NCI-H2107 treated with DMSO at 0.1 percent for 48 hours (cell line): ENCODE data around the gene SNX24.

Source experiments
- DNase-seq: peaks from one replicate; lab custom pipeline; 2025; ENCODE audit not compliant: unreplicated experiment; lab: John Stamatoyannopoulos, UW

SNX24 gene

DNA sequence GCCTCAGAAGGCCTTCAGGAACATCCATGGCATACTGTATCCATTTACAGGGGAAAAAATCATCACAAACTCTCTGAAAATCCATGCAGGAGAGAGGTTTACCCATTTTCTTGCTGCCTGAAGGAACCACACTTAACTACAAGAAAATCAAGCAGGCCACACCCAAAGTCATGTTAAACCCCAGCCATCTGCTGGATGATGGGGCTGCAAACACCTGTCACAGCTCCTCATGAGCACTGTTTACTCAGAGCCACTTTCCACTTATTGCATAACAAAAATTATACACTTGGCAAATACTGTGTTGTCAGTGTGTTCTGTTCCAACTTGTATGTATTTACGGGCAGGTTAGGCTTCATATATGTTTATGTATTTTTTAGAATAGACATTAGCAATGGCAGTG lies 155.3 kb downstream of the SNX24 start:
- peak; percentile 14 for DNase-seq

DNA sequence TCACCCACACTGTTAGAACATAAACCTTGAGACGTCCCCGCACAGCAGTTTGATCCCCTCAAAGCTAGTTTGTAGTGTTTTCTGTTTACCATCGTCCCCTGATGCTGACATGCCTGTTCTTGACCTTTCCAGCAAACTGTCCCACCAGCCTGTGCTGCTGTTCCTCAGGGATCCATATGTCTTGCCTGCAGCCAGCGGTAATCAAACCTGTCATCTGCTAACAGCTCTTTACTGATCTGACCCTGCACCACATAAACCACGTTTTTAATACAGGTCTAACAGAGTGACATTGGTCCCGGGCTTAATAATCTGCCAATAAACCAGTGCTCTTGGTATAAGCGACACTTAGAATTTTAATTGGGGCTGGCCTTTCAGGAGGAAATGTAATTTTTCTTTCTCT lies 156.4 kb downstream of the SNX24 start:
- no peak for DNase-seq

GRCh38 chr5:123007182-123007581 lies 161.8 kb downstream of the SNX24 start:
- DNase-seq, result no peak

GRCh38 chr5:123007754-123008153 lies 162.3 kb downstream of the SNX24 start:
- DNase-seq, result no peak

GRCh38 chr5:123012321-123012720 lies 166.9 kb downstream of the SNX24 start:
- DNase-seq, result no peak

DNA sequence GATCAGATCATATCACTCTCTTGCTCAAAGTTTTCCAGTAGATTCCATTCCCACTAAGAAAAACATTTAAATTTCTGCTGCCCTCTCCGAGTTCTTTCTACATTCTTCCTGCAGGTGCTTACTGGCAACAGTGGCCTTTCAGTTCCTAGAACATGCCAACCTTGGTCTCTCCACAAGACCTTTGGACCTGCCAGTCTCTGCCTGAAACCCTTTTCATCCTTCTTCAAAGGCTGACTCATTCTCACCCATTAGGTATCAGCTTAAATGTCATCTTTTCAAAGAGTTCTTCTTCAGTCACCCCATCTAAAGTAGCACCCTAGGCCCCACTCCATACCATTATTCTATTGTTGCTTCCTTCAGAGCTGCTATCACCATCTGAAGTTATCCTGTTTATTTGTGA lies 169.3 kb downstream of the SNX24 start:
- no peak for DNase-seq

- DNase-seq, result no peak
These were observed 182.8 kb downstream of the SNX24 start for GRCh38 chr5:123028222-123028621.

GRCh38 chr5:123033157-123033671 lies 187.8 kb downstream of the SNX24 start:
- no peak for DNase-seq

DNA sequence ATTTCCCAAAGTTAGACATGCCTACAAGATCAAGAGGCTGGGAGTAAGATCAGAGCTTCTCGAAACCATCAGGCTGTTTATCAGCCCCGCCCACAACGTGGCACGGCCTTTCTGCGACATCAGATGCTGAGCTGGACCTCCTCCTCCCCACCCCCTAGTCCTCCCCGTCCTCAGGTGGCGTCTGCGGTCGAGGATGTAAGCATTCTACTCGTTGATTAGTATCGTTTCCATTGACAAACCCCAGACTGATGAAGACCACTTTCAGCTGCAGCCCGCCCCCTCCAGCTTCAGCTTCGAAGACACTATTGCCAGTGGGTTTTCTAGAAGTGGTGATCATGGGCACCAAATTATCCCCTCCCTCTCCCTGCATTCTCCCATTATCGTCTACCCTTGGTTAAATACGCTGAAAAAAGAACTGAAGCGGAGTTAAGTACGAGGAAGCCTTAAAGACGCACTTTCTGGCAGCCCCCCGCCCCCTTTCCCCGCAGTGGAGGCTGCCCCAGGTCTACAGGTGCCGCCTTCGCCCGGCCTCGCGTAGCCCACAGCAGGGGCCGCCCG lies 190.0 kb downstream of the SNX24 start:
- DNase-seq, result no peak

DNA sequence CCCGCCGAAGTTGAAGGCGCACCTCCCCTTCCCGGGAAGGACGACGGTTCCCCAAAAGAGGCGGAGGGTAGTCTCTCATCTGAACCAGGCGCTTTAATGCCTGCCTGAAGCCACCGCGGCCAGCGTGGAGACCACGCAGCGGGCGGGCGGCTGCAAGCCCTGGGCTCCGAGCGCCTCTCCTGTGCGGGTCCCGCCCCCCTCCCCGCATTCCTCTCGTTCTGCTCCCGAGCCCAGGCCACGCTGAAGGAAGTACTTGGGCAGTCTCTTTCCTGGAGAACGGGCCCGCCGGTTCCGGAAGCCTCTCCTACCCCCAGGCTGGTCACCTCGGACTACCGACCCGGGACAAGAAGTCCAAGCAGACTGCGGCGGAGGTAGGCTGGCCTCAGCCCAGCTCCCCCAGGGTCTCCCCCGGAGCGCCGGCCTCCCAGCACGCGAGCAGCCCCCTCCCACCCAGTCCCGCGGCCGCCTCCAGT lies 190.5 kb downstream of the SNX24 start:
- no peak for DNase-seq

DNA sequence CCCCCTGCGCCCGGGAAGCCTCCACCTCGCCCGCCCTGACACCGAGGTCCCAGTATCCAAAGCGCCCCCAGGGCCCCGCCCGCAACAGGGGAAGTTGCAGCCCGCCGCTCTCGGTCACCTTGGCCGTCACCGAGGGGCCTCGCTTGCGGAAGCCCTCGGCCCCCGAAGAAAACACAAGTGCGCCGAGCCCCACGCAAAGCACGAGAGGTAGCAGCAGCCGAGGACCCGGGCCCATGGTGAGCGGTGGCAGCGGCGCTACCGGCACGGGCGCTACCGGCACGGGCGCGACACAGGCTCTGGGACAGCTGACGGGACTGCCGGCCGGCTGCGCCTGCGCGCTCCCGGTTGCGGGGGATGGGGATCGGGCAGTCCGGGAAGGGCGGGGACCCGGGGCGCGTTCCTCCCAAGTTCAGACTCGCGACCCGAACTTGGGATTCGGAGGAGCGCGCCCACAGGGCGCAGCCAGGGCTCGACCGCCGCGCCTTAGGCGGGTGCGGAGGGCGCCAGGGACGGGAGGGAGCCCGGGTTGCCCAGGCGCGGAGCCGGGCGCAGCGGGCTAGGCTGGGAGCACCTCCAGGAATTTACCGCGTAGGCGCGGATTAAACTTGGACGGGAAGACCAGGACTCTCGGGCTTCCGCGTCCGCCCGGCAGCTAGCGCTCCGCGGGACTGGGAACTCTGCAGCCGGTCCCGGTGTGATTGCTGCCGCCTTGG lies 191.1 kb downstream of the SNX24 start, which contains the start of gene PPIC:
Gene PPIC (minus strand): TSS at position 335 of the 713 bp plus-strand sequence. CDS start 100 bp downstream, at position 235.
- no peak for DNase-seq

DNA sequence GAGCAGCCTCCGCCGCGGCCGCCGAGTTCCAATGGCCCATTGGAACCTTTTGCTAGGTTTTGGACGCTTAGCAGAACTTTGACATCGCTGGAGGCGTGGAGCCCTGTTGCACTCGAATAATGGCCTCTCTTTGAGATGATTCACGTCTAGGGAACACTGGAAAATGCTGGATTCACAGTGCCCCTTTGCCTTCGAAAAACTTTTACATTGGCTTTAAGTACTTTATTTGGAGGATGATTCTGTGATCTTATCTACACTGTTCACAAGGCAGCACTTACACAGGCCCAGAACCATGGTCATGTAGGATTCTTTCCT lies 191.6 kb downstream of the SNX24 start:
- DNase-seq, result no peak

GRCh38 chr5:123039673-123040072 lies 194.3 kb downstream of the SNX24 start:
- no peak for DNase-seq

DNA sequence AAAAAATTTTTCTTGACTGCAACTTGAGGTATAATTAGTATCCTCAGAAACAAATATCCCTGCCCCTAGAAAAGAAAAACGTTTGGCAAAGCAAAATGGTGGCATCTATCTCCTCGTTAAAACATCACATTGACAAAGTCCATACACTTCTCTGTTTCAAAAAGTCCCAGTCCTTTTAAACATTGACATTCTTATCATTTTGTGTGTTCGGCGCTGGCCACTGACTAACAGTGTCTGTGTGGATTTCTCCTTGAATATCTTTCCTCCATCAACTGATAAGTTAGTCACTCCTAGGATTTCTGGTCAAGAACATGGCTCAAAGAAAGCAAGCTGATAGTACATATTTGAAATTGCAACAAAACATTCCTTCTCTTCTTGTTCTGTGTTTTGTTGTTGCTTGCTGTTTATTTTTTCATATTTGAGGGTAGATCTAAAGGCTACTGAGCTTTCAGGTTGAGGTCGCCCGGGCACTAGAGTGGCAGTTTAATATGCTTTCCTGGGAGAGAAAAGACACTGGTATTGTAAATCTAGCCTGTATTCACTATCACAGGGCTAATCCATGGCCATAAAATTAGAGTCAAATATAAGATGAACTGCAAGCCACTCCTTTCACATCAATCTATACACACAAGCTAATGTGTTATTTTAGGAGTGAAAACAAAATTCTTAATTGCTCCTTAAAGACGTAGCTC lies 199.7 kb downstream of the SNX24 start:
- DNase-seq, result no peak

DNA sequence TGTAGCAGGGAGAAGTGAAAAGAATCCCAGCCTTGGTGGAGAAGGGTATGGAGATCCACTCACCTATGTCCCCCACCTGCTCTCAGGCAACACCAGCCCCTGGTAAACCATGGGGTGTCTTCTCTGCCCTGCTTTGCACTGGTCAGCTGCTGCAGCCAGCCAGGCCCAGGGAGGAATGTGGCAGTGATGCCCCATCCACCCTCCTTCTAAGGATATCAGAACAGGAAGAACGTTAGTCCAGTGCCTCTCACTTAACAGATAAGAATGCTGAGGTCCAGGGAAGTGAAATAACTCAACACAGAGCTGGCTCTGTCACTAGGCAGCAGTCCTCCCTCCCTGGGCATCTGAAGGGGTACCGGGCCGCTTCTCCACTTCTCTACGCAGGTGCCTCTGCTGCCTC lies 200.8 kb downstream of the SNX24 start:
- no peak for DNase-seq

- DNase-seq, result no peak
These were observed 202.3 kb downstream of the SNX24 start for GRCh38 chr5:123047706-123048105.

GRCh38 chr5:123051206-123051605 lies 205.8 kb downstream of the SNX24 start:
- DNase-seq, result no peak
